Measurements from ENCODE around the gene DLG1. TPM values are rescaled to one million over a fixed set of nuclear protein-coding genes. Genes with fewer than 3 reads are reported as not detected.

DLG1 gene
- total RNA-seq, 1 donor from 2014 or later: 138 TPM

GRCh38 chr3:197104738-197105137, 193.7 kb downstream of the DLG1 start:
- Mint-ChIP-seq H3K36me3 (peaks cover 39% of the 10 kb centered on the region), H3K27ac (no peak overlapping the region), H3K4me1 (no peaks in the 10 kb centered on the region), H3K27me3 (ENCODE audit: insufficient read depth, low read depth) (peaks cover 2% of the 10 kb centered on the region), H3K9me3 (no peaks in the 10 kb centered on the region), H3K4me3 (no peak overlapping the region)
- TF ChIP-seq EZH2 (IDR thresholded peaks at IDR 0.05): no peak
- TF ChIP-seq EZH2phosphoT487 (IDR thresholded peaks at IDR 0.05): no peak
- no peak for TF ChIP-seq CTCF (IDR thresholded peaks at IDR 0.05)
- H3K27ac ChIP-seq: no peak overlapping the region
- H3K9ac ChIP-seq: no peak overlapping the region
- no peaks in the 10 kb centered on the region for H3K27me3 ChIP-seq
- no peak overlapping the region for H2AFZ ChIP-seq (replicated peaks)
- H3K79me2 ChIP-seq (ENCODE audit: low read depth): no peaks in the 10 kb centered on the region
- no peaks in the 10 kb centered on the region for H3K4me1 ChIP-seq
- H3K4me2 ChIP-seq: no peak overlapping the region
- no peaks in the 10 kb centered on the region for H3K9me3 ChIP-seq (ENCODE audit: low read depth)
- H4K20me1 ChIP-seq (ENCODE audit: low read depth): no peaks in the 10 kb centered on the region
- DNase-seq (ENCODE audit: low spot score): no peak
- H3K36me3 ChIP-seq: no peaks in the 10 kb centered on the region
- no peaks in the 10 kb centered on the region for H3F3A ChIP-seq (ENCODE audit: low read depth)
- H3K4me3 ChIP-seq: no peak overlapping the region

GRCh38 chr3:197103766-197104165, 194.6 kb downstream of the DLG1 start:
- no peaks in the 10 kb centered on the region for H3K79me2 ChIP-seq (ENCODE audit: low read depth)
- no peak overlapping the region for H3K9ac ChIP-seq
- H3K4me3 ChIP-seq: no peak overlapping the region
- Mint-ChIP-seq H3K4me3 (no peak overlapping the region), H3K4me1 (no peaks in the 10 kb centered on the region), H3K9me3 (no peaks in the 10 kb centered on the region), H3K36me3 (peaks cover 36% of the 10 kb centered on the region), H3K27me3 (ENCODE audit: insufficient read depth, low read depth) (peaks cover 2% of the 10 kb centered on the region), H3K27ac (no peak overlapping the region)
- no peaks in the 10 kb centered on the region for H4K20me1 ChIP-seq (ENCODE audit: low read depth)
- no peak overlapping the region for H3K27ac ChIP-seq
- TF ChIP-seq CTCF (IDR thresholded peaks at IDR 0.05) (no peak), EZH2 (IDR thresholded peaks at IDR 0.05) (no peak), EZH2phosphoT487 (IDR thresholded peaks at IDR 0.05) (no peak)
- H3K4me1 ChIP-seq: no peaks in the 10 kb centered on the region
- no peaks in the 10 kb centered on the region for H3K27me3 ChIP-seq
- H2AFZ ChIP-seq (replicated peaks): no peak overlapping the region
- H3K4me2 ChIP-seq: no peak overlapping the region
- no peaks in the 10 kb centered on the region for H3K9me3 ChIP-seq (ENCODE audit: low read depth)
- H3K36me3 ChIP-seq: no peaks in the 10 kb centered on the region
- no peaks in the 10 kb centered on the region for H3F3A ChIP-seq (ENCODE audit: low read depth)
- DNase-seq (ENCODE audit: low spot score): no peak

- Histone ChIP-seq H3K9ac (no peak overlapping the region), H3K27me3 (no peaks in the 10 kb centered on the region), H3K4me1 (peaks cover 7% of the 10 kb centered on the region), H3K9me3 (ENCODE audit: low read depth) (no peaks in the 10 kb centered on the region), H3K36me3 (no peaks in the 10 kb centered on the region), H3K79me2 (ENCODE audit: low read depth) (no peaks in the 10 kb centered on the region), H3F3A (ENCODE audit: low read depth) (peaks cover 10% of the 10 kb centered on the region), H3K27ac (peak overlapping the region; percentile 18), H3K4me2 (no peak overlapping the region), H3K4me3 (no peak overlapping the region), H4K20me1 (ENCODE audit: low read depth) (no peaks in the 10 kb centered on the region), H2AFZ (replicated peaks) (no peak overlapping the region)
- Mint-ChIP-seq H3K4me1 (no peaks in the 10 kb centered on the region), H3K27me3 (ENCODE audit: insufficient read depth, low read depth) (no peaks in the 10 kb centered on the region), H3K27ac (no peak overlapping the region), H3K9me3 (no peaks in the 10 kb centered on the region), H3K4me3 (no peak overlapping the region), H3K36me3 (peaks cover 30% of the 10 kb centered on the region)
- TF ChIP-seq EZH2phosphoT487 (IDR thresholded peaks at IDR 0.05) (no peak), EZH2 (IDR thresholded peaks at IDR 0.05) (no peak), CTCF (IDR thresholded peaks at IDR 0.05) (no peak)
- DNase-seq (ENCODE audit: low spot score): no peak
Measured at GRCh38 chr3:197093871-197094270, 204.5 kb downstream of the DLG1 start.

Data from neural progenitor cell (in vitro differentiated cells).